DOHH2 (cell line): ENCODE results near the gene PLPP3.

ENCODE experiments used
- CTCF ChIP-seq: fragments of 200-600 bp; sonication (generic); IDR thresholded peaks from one replicate; pipeline ENCODE4 v1.5.1; 2014; ENCODE audit warnings: antibody characterized with exemption, mild to moderate bottlenecking, low read depth, low read length; ENCODE audit not compliant: poor library complexity, severe bottlenecking
- EZH2phosphoT487 ChIP-seq: fragments of 200-600 bp; sonication (generic); IDR thresholded peaks from 2 replicates; pipeline ENCODE4 v1.6.1; 2017; ENCODE audit warnings: borderline replicate concordance, mild to moderate bottlenecking, antibody characterized with exemption, low read length, moderate library complexity, mixed read lengths

GRCh38 chr1:56545711-56546110 is 33.7 kb downstream of the PLPP3 start:
- TF ChIP-seq CTCF (no peak), EZH2phosphoT487 (no peak)
